Fibroblast of skin of abdomen (primary cell): ENCODE data around the gene ENDOG.

Source experiments
- DNase-seq: peaks from one replicate; pipeline ENCODE4 v3.0.0-alpha.2; 2013

Gene ENDOG

GRCh38 chr9:128800061-128800460 is 18.2 kb upstream of the ENDOG start:
- DNase-seq: no peak

- DNase-seq: no peak
Observed at GRCh38 chr9:128802482-128802881, 15.8 kb upstream of the ENDOG start.

GRCh38 chr9:128805661-128806060 is 12.6 kb upstream of the ENDOG start:
- DNase-seq: no peak

- no peak for DNase-seq
Observed at GRCh38 chr9:128807827-128808226, 10.5 kb upstream of the ENDOG start.

GRCh38 chr9:128808543-128808942 is 9.8 kb upstream of the ENDOG start:
- DNase-seq: no peak

- no peak for DNase-seq
Observed at GRCh38 chr9:128809036-128809599, 9.2 kb upstream of the ENDOG start.

- DNase-seq: no peak
Observed at GRCh38 chr9:128809831-128810230, 8.5 kb upstream of the ENDOG start.

- no peak for DNase-seq
Observed at GRCh38 chr9:128810873-128811272, 7.4 kb upstream of the ENDOG start.

GRCh38 chr9:128818839-128819715 is 777 bp downstream of the ENDOG start:
- no peak for DNase-seq

- DNase-seq: peak; percentile 64
Observed at GRCh38 chr9:128819716-128820664, 1.7 kb downstream of the ENDOG start.

GRCh38 chr9:128820665-128821583 is 2.6 kb downstream of the ENDOG start:
- DNase-seq: no peak

- DNase-seq: no peak
Observed at GRCh38 chr9:128821584-128822406, 3.5 kb downstream of the ENDOG start.

GRCh38 chr9:128822407-128823042 is 4.2 kb downstream of the ENDOG start:
- no peak for DNase-seq

- no peak for DNase-seq
Observed at GRCh38 chr9:128823362-128823902, 5.1 kb downstream of the ENDOG start.

GRCh38 chr9:128823903-128824406 is 5.7 kb downstream of the ENDOG start:
- DNase-seq: no peak

GRCh38 chr9:128824911-128825310 is 6.6 kb downstream of the ENDOG start:
- DNase-seq: no peak

GRCh38 chr9:128825923-128826700 is 7.8 kb downstream of the ENDOG start:
- no peak for DNase-seq

- no peak for DNase-seq
Observed at GRCh38 chr9:128828267-128828666, 10.0 kb downstream of the ENDOG start.
